ENCODE measurements around the gene THSD8. TPM values are rescaled to one million over a fixed set of nuclear protein-coding genes. Genes with fewer than 3 reads are reported as not detected.
"Not testable (repeated sequence)": the region's sequence is repeated elsewhere in the genome, so short reads cannot be mapped to it uniquely, and the experiment has no call there.

The THSD8 gene
- polyA plus RNA-seq, 4 donors: 2.9 to 4.0 (median 3.1) TPM; not detected in 1

DNA sequence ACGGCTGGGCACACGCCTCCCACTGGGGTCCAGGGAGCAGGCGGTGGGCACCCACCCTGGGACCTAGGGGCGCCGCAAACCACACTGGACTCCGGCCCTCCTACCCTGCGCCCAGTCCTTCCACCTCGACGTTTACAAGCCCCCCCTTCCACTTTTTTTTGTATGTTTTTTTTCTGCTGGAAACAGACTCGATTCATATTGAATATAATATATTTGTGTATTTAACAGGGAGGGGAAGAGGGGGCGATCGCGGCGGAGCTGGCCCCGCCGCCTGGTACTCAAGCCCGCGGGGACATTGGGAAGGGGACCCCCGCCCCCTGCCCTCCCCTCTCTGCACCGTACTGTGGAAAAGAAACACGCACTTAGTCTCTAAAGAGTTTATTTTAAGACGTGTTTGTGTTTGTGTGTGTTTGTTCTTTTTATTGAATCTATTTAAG is 9.0 kb upstream of the THSD8 start:
- FAIRE-seq (no peak), DNase-seq (no peak)
- H3K36me3 ChIP-seq (ENCODE audit: control insufficient read depth in 3 of 3, insufficient read depth in 2 of 3, low read depth in 1 of 3, low read length in 3 of 3): peaks cover 0 to 20% (median 0%) of the 10 kb centered on the region in 3 donors
- 0 to 1% (median 0%) methylated on average over 22 of the region's 22 CpGs for whole genome bisulfite sequencing, 3 donors
- H3K4me1 ChIP-seq (ENCODE audit: control insufficient read depth in 3 of 3, insufficient read depth in 2 of 3, low read depth in 1 of 3, low read length in 2 of 3): peaks cover 0 to 53% (median 3%) of the 10 kb centered on the region in 3 donors
- no peaks in the 10 kb centered on the region for H3K9me3 ChIP-seq (ENCODE audit: control insufficient read depth in 2 of 2, insufficient read depth in 1 of 2, low read depth in 1 of 2, low read length in 1 of 2)
- peak overlapping the region; percentile 85 to 97 (median 89) for H3K4me3 ChIP-seq (ENCODE audit: low read depth in 1 of 3, low read length in 3 of 3)
- H3K27me3 ChIP-seq (ENCODE audit: control insufficient read depth in 3 of 3, insufficient read depth in 3 of 3, low read length in 3 of 3): no peaks in the 10 kb centered on the region
- peak overlapping the region; percentile 98 to 99 (median 98) for H3K27ac ChIP-seq (ENCODE audit: low read depth in 1 of 3, low read length in 2 of 3)

DNA sequence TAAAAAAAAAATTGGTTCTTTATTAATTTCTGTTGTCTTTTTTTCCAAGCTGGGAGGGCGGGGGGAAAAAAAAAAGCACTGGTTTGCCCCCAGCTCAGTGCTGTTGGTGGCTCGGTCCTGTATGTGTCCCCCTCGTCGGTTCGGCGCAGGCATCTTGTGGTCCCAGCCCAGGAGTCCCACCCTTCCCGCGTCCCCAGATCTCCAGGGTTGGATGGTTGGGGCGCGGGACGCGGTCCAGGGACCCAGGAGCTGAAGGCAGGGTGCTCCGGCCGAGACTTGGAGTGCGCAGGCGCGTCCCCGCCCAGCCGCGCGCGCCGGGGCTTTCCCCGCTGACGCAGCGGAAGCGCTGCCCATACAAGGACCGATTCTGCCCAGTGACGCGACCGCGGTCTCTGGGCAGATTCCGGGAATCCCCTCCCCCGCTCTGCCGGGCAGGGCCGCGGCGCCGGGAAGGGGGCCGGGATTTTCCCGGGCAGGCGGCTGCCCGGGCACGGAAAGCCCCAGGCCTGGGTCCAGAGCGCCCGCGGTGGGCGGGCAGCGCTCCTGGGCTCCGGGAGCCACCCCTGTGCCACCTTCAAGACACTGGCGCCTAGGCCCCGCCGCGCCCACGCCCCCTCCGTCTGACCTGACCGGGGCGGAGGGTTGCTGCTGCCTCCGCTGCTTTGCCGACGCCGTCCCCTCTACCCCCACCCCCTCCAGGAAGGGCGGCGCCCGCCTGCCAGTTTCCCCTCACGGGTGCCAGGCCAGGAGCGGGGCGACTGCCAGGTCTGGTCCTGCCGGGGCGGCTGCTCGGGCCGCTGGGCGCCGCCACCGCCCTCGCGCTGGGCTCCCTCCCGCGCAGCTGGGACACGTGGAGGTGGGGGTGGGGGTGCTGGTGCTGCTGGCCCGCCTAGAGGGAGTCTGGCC is 8.3 kb upstream of the THSD8 start:
- peaks cover 0 to 46% (median under 1%) of the 10 kb centered on the region in 3 donors for H3K4me1 ChIP-seq (ENCODE audit: control insufficient read depth in 3 of 3, insufficient read depth in 2 of 3, low read depth in 1 of 3, low read length in 2 of 3)
- no peak for FAIRE-seq
- H3K36me3 ChIP-seq (ENCODE audit: control insufficient read depth in 3 of 3, insufficient read depth in 2 of 3, low read depth in 1 of 3, low read length in 3 of 3): peaks cover 0 to 24% (median 0%) of the 10 kb centered on the region in 3 donors
- WGBS, 3 donors: 0 to 1% (median 1%) methylated on average over 69 to 81 of the region's 81 CpGs
- H3K27ac ChIP-seq (ENCODE audit: low read depth in 1 of 3, low read length in 2 of 3): peak overlapping the region; percentile 98 to 99 (median 98)
- no peaks in the 10 kb centered on the region for H3K27me3 ChIP-seq (ENCODE audit: control insufficient read depth in 3 of 3, insufficient read depth in 3 of 3, low read length in 3 of 3)
- no peaks in the 10 kb centered on the region for H3K9me3 ChIP-seq (ENCODE audit: control insufficient read depth in 2 of 2, insufficient read depth in 1 of 2, low read depth in 1 of 2, low read length in 1 of 2)
- peak overlapping the region; percentile 85 to 97 (median 89) for H3K4me3 ChIP-seq (ENCODE audit: low read depth in 1 of 3, low read length in 3 of 3)
- DNase-seq: peak; percentile 94 to 98

GRCh38 chr19:12794196-12794941 is 7.5 kb upstream of the THSD8 start:
- Histone ChIP-seq H3K9me3 (ENCODE audit: control insufficient read depth in 2 of 2, insufficient read depth in 1 of 2, low read depth in 1 of 2, low read length in 1 of 2) (no peaks in the 10 kb centered on the region), H3K27me3 (ENCODE audit: control insufficient read depth in 3 of 3, insufficient read depth in 3 of 3, low read length in 3 of 3) (no peaks in the 10 kb centered on the region), H3K4me3 (ENCODE audit: low read depth in 1 of 3, low read length in 3 of 3) (peak overlapping the region in 2 of 3 donors; percentile 89 to 97), H3K4me1 (ENCODE audit: control insufficient read depth in 3 of 3, insufficient read depth in 2 of 3, low read depth in 1 of 3, low read length in 2 of 3) (peaks cover 0 to 38% (median 0%) of the 10 kb centered on the region in 3 donors), H3K27ac (ENCODE audit: low read depth in 1 of 3, low read length in 2 of 3) (peak overlapping the region; percentile 98 to 99 (median 98)), H3K36me3 (ENCODE audit: control insufficient read depth in 3 of 3, insufficient read depth in 2 of 3, low read depth in 1 of 3, low read length in 3 of 3) (peaks cover 0 to 32% (median 0%) of the 10 kb centered on the region in 3 donors)
- WGBS, 3 donors: 63 to 68% (median 66%) methylated on average over 7 of the region's 7 CpGs
- FAIRE-seq: no peak
- DNase-seq: peak in 1 of 2 donors; percentile 52

DNA sequence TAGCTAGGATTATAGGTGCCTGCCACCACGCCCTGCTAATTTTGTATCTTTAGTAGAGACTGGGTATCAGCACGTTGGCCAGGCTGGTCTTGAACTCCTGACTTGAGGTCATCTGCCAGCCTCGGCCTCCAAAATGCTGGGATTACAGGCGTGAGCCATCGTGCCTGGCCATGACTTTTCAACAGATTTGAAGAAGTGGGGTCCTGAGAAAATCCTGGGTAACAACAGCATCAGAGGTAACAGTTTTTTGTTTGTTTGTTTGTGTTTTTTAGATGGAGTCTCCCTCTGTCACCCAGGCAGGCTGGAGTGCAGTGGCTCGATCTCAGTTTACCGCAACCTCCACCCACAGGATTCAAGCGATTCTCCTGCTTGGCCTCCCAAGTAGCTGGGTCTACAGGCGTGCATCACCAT is 6.9 kb upstream of the THSD8 start:
- peak overlapping the region in 2 of 3 donors; percentile 26 to 99 for H3K27ac ChIP-seq (ENCODE audit: low read depth in 1 of 3, low read length in 2 of 3)
- FAIRE-seq (no peak), DNase-seq (peak in 1 of 2 donors; percentile 22)
- WGBS, 3 donors: 81 to 91% (median 86%) methylated on average over 9 of the region's 9 CpGs
- H3K4me3 ChIP-seq (ENCODE audit: low read depth in 1 of 3, low read length in 3 of 3): no peak overlapping the region
- peaks cover 0 to 40% (median 0%) of the 10 kb centered on the region in 3 donors for H3K4me1 ChIP-seq (ENCODE audit: control insufficient read depth in 3 of 3, insufficient read depth in 2 of 3, low read depth in 1 of 3, low read length in 2 of 3)
- no peaks in the 10 kb centered on the region for H3K27me3 ChIP-seq (ENCODE audit: control insufficient read depth in 3 of 3, insufficient read depth in 3 of 3, low read length in 3 of 3)
- H3K36me3 ChIP-seq (ENCODE audit: control insufficient read depth in 3 of 3, insufficient read depth in 2 of 3, low read depth in 1 of 3, low read length in 3 of 3): peaks cover 2 to 38% (median 4%) of the 10 kb centered on the region in 3 donors
- H3K9me3 ChIP-seq (ENCODE audit: control insufficient read depth in 2 of 2, insufficient read depth in 1 of 2, low read depth in 1 of 2, low read length in 1 of 2): no peaks in the 10 kb centered on the region

DNA sequence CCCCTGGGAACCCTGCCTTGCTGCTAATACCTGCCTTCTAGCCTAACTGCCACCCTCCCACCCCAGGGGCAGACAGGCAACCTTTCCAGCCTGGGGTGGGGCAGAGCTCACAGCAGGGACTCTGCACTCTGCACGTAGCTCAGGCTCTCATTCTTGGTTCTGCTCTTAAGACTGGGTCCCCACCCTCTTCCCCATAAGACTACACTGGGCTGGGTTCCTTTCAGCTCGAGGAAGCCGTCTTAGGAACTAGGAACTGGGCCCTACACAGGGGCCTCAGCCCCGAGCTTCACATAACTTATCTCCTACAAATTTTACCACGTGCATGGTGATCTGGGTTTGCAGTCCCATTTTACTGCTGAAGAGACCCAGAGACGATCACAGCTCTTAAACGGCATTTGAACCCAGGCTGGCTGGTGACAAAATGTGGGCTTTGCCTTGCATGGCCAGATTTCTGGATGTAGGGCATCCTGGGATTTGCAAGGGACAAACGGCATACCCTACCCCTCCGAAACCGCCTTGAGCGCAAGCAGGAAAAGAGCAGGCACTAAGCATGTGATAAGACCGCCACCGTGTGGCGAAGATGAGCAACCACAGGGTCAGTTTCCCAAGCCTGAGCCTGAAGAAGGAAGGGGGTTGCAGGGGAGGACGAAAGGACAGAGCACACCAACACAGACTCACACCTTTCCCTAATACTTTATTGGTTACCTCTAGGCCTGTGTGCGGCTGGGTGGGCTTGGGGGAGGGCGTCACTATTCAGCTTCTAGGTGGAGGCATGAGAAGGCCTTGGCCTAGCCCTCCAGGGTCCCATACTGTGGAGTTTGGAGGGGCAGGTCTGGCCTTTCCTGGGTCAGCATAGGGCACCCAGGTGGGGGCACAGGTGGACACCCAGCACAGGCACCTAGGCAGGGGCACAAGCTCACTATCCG is 5.5 kb upstream of the THSD8 start:
- DNase-seq: peak; percentile 94 to 95
- H3K4me3 ChIP-seq (ENCODE audit: low read depth in 1 of 3, low read length in 3 of 3): peak overlapping the region in 1 of 3 donors; percentile 34
- FAIRE-seq: no peak

GRCh38 chr19:12797141-12797587 is 4.7 kb upstream of the THSD8 start:
- 91 to 94% (median 93%) methylated on average over 6 of the region's 6 CpGs for WGBS, 3 donors
- FAIRE-seq (no peak), DNase-seq (no peak)
- no peaks in the 10 kb centered on the region for H3K27me3 ChIP-seq (ENCODE audit: control insufficient read depth in 3 of 3, insufficient read depth in 3 of 3, low read length in 3 of 3)
- peak overlapping the region in 1 of 3 donors; percentile 99 for H3K27ac ChIP-seq (ENCODE audit: low read depth in 1 of 3, low read length in 2 of 3)
- peaks cover 0 to 40% (median 4%) of the 10 kb centered on the region in 3 donors for H3K4me1 ChIP-seq (ENCODE audit: control insufficient read depth in 3 of 3, insufficient read depth in 2 of 3, low read depth in 1 of 3, low read length in 2 of 3)
- peaks cover 4 to 45% (median 5%) of the 10 kb centered on the region in 3 donors for H3K36me3 ChIP-seq (ENCODE audit: control insufficient read depth in 3 of 3, insufficient read depth in 2 of 3, low read depth in 1 of 3, low read length in 3 of 3)
- H3K4me3 ChIP-seq (ENCODE audit: low read depth in 1 of 3, low read length in 3 of 3): no peak overlapping the region
- H3K9me3 ChIP-seq (ENCODE audit: control insufficient read depth in 2 of 2, insufficient read depth in 1 of 2, low read depth in 1 of 2, low read length in 1 of 2): no peaks in the 10 kb centered on the region

More for the DNA sequence above, 5.5 kb upstream of the THSD8 start:
- 4 to 6% (median 5%) methylated on average over 18 of the region's 18 CpGs for WGBS, 3 donors
- H3K27ac ChIP-seq (ENCODE audit: low read depth in 1 of 3, low read length in 2 of 3): peak overlapping the region; percentile 86 to 99 (median 89)
- peaks cover 0 to 37% (median 4%) of the 10 kb centered on the region in 3 donors for H3K4me1 ChIP-seq (ENCODE audit: control insufficient read depth in 3 of 3, insufficient read depth in 2 of 3, low read depth in 1 of 3, low read length in 2 of 3)
- H3K9me3 ChIP-seq (ENCODE audit: control insufficient read depth in 2 of 2, insufficient read depth in 1 of 2, low read depth in 1 of 2, low read length in 1 of 2): no peaks in the 10 kb centered on the region
- no peaks in the 10 kb centered on the region for H3K27me3 ChIP-seq (ENCODE audit: control insufficient read depth in 3 of 3, insufficient read depth in 3 of 3, low read length in 3 of 3)
- H3K36me3 ChIP-seq (ENCODE audit: control insufficient read depth in 3 of 3, insufficient read depth in 2 of 3, low read depth in 1 of 3, low read length in 3 of 3): peaks cover 4 to 45% (median 5%) of the 10 kb centered on the region in 3 donors

GRCh38 chr19:12797607-12798006 is 4.3 kb upstream of the THSD8 start:
- not testable (repeated sequence) for H3K27me3 ChIP-seq (ENCODE audit: control insufficient read depth in 3 of 3, insufficient read depth in 3 of 3, low read length in 3 of 3); DNase-seq; H3K9me3 ChIP-seq (ENCODE audit: control insufficient read depth in 2 of 2, insufficient read depth in 1 of 2, low read depth in 1 of 2, low read length in 1 of 2); H3K4me3 ChIP-seq (ENCODE audit: low read depth in 1 of 3, low read length in 3 of 3); H3K27ac ChIP-seq (ENCODE audit: low read depth in 1 of 3, low read length in 2 of 3); FAIRE-seq
- H3K36me3 ChIP-seq (ENCODE audit: control insufficient read depth in 3 of 3, insufficient read depth in 2 of 3, low read depth in 1 of 3, low read length in 3 of 3): peaks cover 4 to 42% (median 5%) of the 10 kb centered on the region in 3 donors
- H3K4me1 ChIP-seq (ENCODE audit: control insufficient read depth in 3 of 3, insufficient read depth in 2 of 3, low read depth in 1 of 3, low read length in 2 of 3): peaks cover 2 to 44% (median 4%) of the 10 kb centered on the region in 3 donors
- 93 to 96% (median 96%) methylated on average over 7 of the region's 7 CpGs for WGBS, 3 donors
